ENCODE data around the gene ARHGEF39.

DNA sequence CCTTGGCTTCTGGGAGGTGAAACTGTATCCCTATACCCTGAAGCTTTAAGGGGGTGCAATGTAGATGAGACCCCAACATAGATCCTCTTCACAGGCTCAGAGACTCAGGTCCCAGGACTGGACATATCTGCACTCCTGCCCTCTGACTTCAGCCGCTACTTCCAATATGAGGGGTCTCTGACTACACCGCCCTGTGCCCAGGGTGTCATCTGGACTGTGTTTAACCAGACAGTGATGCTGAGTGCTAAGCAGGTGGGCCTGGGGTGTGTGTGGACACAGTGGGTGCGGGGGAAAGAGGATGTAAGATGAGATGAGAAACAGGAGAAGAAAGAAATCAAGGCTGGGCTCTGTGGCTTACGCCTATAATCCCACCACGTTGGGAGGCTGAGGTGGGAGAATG, 14.1 kb upstream of the ARHGEF39 start:
- TF ChIP-seq, protein P1, sequence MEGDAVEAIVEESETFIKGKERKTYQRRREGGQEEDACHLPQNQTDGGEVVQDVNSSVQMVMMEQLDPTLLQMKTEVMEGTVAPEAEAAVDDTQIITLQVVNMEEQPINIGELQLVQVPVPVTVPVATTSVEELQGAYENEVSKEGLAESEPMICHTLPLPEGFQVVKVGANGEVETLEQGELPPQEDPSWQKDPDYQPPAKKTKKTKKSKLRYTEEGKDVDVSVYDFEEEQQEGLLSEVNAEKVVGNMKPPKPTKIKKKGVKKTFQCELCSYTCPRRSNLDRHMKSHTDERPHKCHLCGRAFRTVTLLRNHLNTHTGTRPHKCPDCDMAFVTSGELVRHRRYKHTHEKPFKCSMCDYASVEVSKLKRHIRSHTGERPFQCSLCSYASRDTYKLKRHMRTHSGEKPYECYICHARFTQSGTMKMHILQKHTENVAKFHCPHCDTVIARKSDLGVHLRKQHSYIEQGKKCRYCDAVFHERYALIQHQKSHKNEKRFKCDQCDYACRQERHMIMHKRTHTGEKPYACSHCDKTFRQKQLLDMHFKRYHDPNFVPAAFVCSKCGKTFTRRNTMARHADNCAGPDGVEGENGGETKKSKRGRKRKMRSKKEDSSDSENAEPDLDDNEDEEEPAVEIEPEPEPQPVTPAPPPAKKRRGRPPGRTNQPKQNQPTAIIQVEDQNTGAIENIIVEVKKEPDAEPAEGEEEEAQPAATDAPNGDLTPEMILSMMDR (IDR thresholded peaks at IDR 0.05): no peak
- TF ChIP-seq POLR2A (IDR thresholded peaks at IDR 0.05): no peak
